Activated CD4-positive, alpha-beta T cell treated with anti-CD3 and anti-CD28 coated beads for 48 hours (primary cell): ENCODE data around the gene STX16.
A peak's percentile ranks its signal among the peaks of the same experiment; 100 is the strongest.

Experiments used
- DNase-seq: peaks from one replicate; pipeline ENCODE4 v3.0.0-alpha.2; 2020

STX16 gene

GRCh38 chr20:58698741-58699622, 47.9 kb downstream of the STX16 start:
- no peak for DNase-seq

- no peak for DNase-seq
These were observed 48.6 kb downstream of the STX16 start for GRCh38 chr20:58699623-58700107.

- DNase-seq, result peak; percentile 54
These were observed 49.2 kb downstream of the STX16 start for GRCh38 chr20:58700121-58700821.

- no peak for DNase-seq
These were observed 49.7 kb downstream of the STX16 start for GRCh38 chr20:58700823-58701222.

- DNase-seq, result no peak
These were observed 50.5 kb downstream of the STX16 start for GRCh38 chr20:58701431-58702160.

GRCh38 chr20:58702161-58702510, 51.1 kb downstream of the STX16 start:
- no peak for DNase-seq

- DNase-seq, result peak; percentile 22
These were observed 52.0 kb downstream of the STX16 start for GRCh38 chr20:58702859-58703648.

GRCh38 chr20:58703765-58704371, 52.8 kb downstream of the STX16 start:
- DNase-seq, result no peak

DNA sequence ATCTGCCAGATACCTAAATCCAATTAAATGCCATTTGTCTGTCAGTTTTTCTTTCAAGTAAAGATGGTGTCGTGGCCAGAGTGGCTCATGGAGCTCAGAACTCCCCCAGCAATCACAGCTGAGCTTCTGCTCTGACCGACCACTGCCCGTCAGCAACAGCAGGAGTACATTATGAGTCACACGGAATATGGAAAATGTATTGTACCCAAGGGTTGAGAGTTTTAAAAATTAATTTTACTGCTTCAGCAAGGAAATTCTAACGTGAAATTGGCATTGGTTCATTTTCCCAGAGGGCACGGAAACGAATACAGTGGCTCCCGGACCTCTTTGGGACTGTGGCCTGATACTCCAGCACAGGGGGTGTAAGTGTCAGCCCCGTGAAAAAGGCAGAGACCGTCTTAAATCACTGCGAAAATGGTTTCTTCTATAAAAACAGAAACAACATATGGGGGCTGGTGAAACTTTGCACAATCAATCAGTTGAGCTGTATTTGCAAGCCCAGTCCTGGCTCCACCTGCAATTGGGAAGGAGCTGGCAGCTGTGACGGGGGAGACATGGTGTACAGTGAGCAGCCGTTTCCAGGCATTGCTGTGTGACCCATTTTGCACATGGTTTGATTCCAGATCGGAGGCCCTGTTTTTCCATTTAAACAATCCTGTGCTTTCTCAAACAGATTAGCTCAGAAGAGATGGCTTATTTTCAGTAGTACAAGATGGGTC, 54.3 kb downstream of the STX16 start:
- DNase-seq, result no peak

- DNase-seq, result no peak
These were observed 55.2 kb downstream of the STX16 start for GRCh38 chr20:58706150-58706892.

- DNase-seq, result no peak
These were observed 56.0 kb downstream of the STX16 start for GRCh38 chr20:58706975-58707681.

DNA sequence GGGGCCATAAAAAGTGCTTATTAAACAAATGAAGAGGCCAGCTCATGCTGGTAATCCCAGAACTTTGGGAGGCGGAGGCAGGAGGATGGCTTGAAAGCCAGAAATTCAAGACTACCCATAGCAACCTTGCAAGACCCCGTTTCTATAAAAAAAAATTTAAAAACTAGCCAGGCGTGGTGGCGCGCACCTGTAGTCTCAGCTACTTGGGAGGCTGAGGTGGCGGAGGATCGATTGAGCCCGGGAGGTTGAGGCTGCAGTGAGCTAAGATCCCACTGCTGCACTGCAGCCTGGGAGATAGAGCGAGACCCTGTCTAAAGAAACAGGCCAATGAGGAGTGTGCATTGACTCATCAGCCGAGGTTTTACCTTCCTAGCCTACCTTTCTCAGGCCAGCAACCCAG, 56.7 kb downstream of the STX16 start:
- DNase-seq, result no peak

GRCh38 chr20:58708246-58708931, 57.3 kb downstream of the STX16 start:
- DNase-seq, result no peak

GRCh38 chr20:58709013-58709702, 58.1 kb downstream of the STX16 start:
- DNase-seq, result no peak

DNA sequence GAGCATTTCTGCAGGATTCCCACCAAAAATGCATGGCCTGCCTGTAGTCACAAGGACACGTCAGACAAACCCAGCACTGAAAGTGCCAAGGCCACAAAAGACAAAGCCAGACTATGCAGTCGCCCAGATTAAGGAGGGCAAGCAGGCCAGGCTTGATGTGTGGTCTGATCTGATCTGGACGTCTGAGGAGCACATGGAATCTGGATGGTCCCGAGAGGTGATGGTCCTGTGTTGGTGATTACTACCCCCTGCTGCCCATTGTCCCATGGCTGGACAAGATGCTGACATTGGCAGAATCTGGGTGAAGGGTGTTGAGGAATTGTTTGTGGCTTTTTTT, 58.6 kb downstream of the STX16 start:
- peak; percentile 1 for DNase-seq

DNA sequence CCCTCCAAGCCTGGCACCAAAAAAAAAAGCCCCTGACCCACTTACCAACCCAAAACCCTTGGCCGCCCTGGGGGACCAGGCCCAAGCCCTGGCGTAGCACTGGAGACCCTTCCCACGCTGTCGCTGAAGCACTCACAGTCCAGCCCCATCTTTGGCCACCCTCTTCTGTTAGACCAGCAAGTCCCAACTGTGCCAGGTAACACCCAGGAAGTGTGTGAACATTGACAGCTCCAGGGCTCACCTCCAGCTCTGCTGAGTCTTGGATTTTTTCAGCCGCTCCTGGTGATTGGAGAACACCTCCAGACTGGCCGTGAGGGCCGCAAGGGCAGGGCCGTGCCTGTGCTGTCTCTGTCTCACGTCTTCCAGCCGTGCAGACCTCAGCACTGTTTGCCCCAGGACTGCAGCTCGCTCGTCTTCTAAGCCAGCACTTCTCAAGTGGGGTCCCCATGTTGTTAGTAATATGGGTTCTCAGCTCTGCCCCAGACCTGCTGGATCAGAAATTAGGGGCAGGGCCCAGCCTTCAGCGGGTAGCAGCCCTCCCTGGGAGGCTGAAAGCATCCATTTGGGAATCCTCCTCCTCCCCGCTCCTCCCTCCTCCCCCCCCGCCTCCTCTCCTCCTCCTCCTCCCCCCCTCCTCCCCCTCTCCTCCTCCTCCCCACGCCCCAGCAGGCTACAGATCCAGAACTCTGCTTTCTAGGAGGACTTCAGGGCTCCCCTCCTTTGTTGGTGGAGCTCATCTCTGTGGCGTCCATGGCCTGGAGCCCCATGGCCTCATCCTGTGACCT, 59.6 kb downstream of the STX16 start:
- DNase-seq, result peak; percentile 1

GRCh38 chr20:58711266-58712051, 60.4 kb downstream of the STX16 start:
- DNase-seq, result no peak
